ENCODE results near the gene ITGAX.
"Not testable (repeated sequence)": the region's sequence is repeated elsewhere in the genome, so short reads cannot be mapped to it uniquely, and the experiment has no call there.

ITGAX gene

GRCh38 chr16:31410082-31410481, 55.1 kb downstream of the ITGAX start:
- DNase-seq (ENCODE audit: low spot score), result no peak

- DNase-seq (ENCODE audit: low spot score), result no peak
Measured at GRCh38 chr16:31411024-31411844, 56.3 kb downstream of the ITGAX start.

DNA sequence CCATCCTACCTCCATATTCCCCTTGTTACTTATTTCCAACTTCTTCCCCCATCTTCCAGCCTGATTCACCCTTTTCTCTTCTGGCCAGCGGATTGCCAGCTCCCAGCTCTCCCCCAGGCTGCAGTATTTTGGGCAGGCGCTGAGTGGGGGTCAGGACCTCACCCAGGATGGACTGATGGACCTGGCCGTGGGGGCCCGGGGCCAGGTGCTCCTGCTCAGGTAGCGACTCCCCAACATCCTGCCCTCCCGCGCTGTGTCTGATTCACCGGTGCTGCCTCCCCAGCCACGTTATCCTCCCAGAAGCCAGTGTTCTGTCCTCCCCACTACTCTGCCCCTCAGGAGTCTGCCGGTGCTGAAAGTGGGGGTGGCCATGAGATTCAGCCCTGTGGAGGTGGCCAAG, 57.8 kb downstream of the ITGAX start:
- DNase-seq (ENCODE audit: low spot score), result no peak

DNA sequence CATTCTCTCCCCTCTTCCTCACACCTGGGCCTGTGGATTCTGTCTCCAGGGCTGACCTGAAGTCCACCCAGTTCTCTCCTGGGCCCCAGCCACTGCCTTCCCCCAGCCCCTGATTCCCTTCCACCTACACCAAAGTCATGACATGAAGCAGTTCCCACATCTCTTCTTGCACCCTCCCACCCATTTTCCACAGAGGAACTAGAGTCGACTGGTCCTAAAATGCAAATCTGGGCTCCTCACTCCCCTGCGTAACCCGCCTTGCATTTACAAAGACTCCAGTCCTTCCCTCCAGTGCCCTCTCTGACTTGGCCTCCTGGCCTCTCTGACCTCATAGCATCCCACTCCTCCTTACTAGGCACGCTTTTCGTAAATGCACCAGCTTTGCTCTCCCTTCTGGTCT, 58.4 kb downstream of the ITGAX start:
- no peak for DNase-seq (ENCODE audit: low spot score)

GRCh38 chr16:31413943-31414342, 59.0 kb downstream of the ITGAX start:
- no peak for DNase-seq (ENCODE audit: low spot score)

DNA sequence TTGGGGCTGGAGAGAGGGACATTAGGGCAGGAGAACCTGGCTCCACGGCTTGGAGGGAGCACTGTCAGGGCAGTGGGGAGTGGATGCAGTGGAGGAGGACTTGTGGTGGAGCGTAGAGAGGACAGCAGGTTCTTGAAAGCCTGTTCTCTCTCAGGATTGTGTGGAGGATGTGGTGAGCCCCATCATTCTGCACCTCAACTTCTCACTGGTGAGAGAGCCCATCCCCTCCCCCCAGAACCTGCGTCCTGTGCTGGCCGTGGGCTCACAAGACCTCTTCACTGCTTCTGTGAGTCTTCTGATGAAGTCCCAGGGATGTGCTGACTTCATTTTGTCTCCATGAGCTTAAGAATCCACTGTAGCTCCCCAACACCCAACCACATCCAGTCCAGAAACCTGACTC, 59.7 kb downstream of the ITGAX start:
- DNase-seq (ENCODE audit: low spot score), result no peak

DNA sequence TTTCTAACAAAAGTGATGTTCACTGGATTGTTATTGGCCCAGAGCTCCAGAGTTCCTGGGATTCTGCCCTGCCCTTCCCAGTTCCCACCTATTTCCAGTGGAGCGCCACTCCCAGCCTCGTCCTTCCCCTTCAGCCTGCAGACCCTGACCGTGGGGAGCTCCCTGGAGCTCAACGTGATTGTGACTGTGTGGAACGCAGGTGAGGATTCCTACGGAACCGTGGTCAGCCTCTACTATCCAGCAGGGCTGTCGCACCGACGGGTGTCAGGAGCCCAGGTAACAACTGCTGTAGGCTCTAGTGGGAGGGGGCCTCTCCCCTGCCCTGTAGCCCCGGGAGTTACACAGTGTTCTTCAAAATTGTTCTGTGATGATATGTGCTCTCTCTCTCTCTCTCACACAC, 61.4 kb downstream of the ITGAX start:
- DNase-seq (ENCODE audit: low spot score), result no peak

DNA sequence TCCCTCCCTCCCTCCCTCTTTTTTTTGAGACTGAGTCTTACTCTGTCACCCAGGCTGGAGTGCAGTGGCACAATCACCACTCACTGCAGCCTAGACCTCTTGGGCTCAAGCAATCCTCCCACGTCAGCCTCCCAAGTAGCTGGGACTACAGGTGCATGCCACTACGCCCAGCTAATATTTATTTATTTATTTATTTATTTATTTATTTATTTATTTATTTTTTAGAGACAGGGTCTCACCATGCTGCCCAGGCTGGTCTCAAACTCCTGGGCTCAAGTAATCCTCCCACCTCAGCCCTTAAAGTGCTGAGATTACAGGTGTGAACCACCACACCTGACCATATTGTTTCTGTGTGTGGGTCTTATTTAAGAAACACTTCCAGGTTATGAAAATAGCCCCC, 62.1 kb downstream of the ITGAX start:
- not testable (repeated sequence) for DNase-seq (ENCODE audit: low spot score)

- DNase-seq (ENCODE audit: low spot score), result no peak
Measured at GRCh38 chr16:31417916-31418315, 62.9 kb downstream of the ITGAX start.

- no peak for DNase-seq (ENCODE audit: low spot score)
Measured at GRCh38 chr16:31420037-31420436, 65.1 kb downstream of the ITGAX start.

DNA sequence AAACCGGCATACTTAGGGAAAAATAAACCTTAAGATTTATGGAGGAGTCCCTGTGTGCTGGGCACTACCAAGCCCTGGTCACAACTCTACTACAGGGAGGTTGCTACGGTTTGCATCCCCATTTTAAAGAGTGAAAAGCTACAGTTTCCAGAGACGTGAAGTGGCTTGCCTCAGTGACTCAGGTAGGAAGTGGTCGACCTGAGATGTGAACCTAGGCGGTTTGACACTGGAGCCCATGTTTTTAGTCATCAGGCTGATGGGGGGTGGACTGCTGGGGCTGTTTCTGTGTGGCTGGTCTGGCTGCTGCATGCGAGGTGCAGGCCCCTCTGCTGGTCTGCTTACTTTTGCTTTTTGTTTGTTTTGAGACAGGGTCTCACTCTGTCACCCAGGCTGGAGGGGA, 66.6 kb downstream of the ITGAX start:
- DNase-seq (ENCODE audit: low spot score), result no peak

GRCh38 chr16:31423241-31423640, 68.3 kb downstream of the ITGAX start:
- DNase-seq (ENCODE audit: low spot score), result no peak

DNA sequence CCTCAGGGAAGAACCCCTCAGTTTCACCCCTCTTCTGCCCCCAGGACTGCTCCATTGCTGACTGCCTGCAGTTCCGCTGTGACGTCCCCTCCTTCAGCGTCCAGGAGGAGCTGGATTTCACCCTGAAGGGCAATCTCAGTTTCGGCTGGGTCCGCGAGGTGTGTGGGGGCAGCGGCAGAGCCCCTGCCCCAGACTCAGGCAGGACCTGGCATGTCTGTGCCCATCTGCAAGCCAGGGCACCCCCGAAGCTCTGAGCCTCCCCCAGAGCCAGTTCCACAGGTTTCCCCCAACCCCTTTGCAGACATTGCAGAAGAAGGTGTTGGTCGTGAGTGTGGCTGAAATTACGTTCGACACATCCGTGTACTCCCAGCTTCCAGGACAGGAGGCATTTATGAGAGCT, 68.8 kb downstream of the ITGAX start:
- no peak for DNase-seq (ENCODE audit: low spot score)

- no peak for DNase-seq (ENCODE audit: low spot score)
Measured at GRCh38 chr16:31427441-31428278, 72.7 kb downstream of the ITGAX start.

GRCh38 chr16:31428279-31428597, 73.3 kb downstream of the ITGAX start, which contains the start of gene COX6A2:
COX6A2 (minus strand) TSS chr16:31428360; CDS start chr16:31428325, 35 bp downstream.
- no peak for DNase-seq (ENCODE audit: low spot score)

DNA sequence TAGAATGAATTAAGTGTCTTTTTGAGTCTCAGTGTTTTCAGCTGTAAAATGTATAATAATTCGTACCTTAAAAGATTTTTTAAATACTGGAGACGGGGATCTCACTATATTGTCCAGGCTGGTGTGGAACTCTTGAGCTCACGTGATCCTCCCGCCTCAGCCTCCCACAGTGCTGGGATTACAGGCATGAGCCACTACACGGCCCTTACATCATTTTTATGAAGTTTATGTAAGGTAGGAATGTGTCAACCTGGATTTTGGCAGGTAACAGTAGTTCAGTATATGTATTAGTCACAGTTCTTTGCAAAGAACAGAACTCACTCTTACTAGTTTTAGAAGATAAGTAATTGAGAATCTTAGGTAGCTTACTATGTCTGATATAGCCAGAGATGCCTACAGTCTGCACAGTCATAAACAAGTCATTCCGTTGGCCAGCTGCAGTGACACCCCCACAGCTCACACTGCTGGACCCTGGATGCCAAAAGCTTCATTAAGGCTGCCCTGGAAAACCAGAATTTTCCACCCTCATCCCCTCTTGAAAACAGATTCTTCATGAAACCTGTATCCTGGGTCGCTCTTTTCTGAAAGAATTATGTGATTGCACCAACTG, 73.8 kb downstream of the ITGAX start:
- DNase-seq (ENCODE audit: low spot score), result no peak

DNA sequence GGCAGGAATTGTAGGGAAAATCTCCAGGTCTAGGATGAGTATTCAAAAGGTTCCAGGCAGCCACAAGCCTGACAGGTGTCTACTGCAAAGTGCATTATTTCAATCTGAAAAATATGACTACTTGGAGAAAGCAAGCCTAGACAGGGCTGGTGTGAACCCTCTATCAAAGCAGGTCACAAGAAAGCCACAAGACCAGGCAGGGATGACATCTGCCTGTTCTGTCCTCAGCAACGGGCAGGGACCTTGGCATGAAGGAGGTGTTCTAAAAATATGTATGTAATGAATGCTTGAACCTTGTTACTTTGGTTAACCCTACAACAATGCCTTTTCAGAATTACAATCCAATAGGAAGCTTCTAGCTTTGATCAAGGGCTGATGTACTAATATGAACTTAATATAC, 74.3 kb downstream of the ITGAX start:
- no peak for DNase-seq (ENCODE audit: low spot score)

GRCh38 chr16:31429796-31430195, 74.8 kb downstream of the ITGAX start:
- DNase-seq (ENCODE audit: low spot score), result no peak

DNA sequence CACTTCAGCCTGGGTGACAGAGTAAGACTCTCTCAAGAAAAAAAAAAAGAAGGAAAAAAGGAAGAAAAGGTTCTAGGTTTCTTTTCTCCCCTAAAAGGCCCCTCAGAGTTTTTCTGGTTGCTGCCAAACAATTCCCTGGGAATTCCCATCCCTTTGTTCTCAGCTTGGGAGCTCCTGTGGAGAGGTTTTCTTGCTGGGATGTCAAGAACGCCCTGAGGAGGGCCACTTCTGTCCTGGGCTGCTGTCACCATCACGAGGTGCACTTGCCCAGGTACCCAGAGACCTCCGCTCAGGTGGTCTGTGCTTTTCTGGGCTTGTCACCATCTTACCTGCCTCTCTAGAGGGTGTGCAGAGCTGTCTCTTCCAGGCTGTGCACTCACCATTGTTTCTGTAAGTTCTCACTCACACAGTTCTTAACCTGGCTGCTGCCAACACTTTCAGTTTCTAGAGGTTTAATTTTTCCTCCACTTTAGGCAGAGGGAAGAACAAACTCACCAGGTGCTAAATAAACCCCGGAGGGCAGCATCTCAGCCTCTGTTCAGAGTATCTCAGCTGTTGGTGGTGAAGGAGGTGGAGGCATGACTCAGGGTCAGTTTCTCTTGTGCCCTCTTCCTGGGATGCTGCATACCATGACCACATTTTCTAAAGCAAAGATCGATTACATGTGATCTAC, 75.5 kb downstream of the ITGAX start:
- no peak for DNase-seq (ENCODE audit: low spot score)
